Ovary (tissue), 3 donors: ENCODE data around the gene ARHGEF10L.

Experiments
- POLR2A ChIP-seq: fragments of 450-650 bp; IDR thresholded peaks from one replicate; pipeline ENCODE4 v1.6.1; 2017; ENCODE audit warnings: antibody characterized with exemption, mild to moderate bottlenecking, moderate library complexity
- TF ChIP-seq, protein P1 (sequence below), 3 donors: fragments of 450-650 bp in 2 of 3; fragments of 200-600 bp in 1 of 3; IDR thresholded peaks; one replicate each; pipeline versions ENCODE4 v1.5.1 to v1.8.0; 2016 to 2022; ENCODE audit warnings: antibody characterized with exemption in 3 of 3, mild to moderate bottlenecking in 1 of 3
- donor health status: DM: no; HTN: no; CAD: no.

DNA sequence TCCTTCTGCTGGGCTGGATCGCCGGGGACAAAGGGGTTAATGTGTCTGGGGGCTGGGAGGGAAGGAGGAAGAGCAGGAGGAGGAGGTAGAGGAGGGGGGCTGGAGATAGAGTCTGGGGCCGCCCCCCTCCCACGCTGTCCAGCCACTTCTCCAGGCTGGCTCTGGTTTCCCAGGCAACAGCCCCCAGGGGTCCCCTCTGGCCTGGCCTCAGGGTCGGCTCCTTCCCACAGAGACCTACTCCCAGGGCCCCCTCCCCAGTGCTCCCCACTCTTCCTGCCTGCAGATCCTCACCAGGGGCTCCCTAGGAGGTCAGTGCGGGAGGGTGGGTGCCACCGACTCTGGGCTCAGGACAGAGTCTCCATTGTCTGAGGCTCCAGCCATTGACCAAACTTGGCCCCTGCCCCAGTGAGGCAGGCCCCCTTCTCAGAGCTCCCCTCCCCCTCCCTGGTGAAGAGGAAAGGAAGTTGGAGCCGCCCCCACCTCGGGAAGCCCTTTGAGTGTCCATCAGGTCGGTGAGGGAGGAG, 34.1 kb downstream of the ARHGEF10L start:
- TF ChIP-seq, protein P1, sequence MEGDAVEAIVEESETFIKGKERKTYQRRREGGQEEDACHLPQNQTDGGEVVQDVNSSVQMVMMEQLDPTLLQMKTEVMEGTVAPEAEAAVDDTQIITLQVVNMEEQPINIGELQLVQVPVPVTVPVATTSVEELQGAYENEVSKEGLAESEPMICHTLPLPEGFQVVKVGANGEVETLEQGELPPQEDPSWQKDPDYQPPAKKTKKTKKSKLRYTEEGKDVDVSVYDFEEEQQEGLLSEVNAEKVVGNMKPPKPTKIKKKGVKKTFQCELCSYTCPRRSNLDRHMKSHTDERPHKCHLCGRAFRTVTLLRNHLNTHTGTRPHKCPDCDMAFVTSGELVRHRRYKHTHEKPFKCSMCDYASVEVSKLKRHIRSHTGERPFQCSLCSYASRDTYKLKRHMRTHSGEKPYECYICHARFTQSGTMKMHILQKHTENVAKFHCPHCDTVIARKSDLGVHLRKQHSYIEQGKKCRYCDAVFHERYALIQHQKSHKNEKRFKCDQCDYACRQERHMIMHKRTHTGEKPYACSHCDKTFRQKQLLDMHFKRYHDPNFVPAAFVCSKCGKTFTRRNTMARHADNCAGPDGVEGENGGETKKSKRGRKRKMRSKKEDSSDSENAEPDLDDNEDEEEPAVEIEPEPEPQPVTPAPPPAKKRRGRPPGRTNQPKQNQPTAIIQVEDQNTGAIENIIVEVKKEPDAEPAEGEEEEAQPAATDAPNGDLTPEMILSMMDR (IDR thresholded peaks at IDR 0.05), result no peak
- TF ChIP-seq POLR2A, result no peak
